ENCODE data around the gene PLXNA1.

Gene PLXNA1

DNA sequence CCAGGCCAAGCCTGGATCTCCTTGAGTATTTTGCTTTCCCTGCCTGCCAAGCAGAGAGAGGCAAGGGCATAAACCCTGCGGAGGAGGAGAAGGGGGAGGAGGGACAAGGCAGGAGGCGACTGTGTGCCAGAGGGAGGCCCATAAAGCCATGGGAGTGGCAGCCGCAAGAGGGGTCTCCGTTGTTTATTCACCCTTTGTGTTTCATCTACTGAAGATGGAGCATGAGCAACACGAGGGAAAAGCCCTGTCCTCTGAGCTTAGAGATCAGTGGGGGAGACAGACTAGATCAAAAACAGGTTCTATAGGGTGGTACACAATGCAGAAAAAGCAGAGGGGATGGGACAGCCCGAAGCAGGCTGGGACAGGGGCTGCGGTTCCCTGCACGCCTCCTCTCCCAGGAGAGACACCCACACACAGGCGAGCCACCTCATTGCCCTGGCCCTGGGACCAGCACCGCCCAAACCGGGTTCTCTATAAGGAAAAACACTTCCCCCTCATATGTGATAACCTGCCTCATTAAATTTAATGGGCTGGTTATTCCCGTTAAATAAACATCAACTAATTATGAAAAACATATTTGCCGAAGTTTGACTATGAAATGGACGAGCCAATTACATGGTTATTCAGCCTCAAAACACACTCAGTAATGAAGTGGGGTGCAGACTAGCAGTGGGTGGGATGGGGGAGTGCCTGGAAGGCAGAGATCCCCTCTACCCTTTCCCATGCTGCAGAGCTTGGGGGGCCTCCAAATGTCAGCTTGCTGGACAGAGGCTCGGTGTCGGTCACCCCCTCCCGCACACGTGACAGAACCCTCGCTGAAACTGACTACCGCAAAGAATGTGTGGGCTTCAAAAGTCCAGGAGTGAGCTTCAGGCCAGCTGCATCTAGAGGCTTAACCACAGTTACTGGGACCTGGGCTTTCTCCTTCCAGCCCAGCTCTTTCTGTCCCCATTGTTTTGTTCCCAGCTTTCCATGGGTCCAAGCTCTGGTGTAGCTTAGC is 14.2 kb upstream of the PLXNA1 start:
- FAIRE-seq, result no peak

DNA sequence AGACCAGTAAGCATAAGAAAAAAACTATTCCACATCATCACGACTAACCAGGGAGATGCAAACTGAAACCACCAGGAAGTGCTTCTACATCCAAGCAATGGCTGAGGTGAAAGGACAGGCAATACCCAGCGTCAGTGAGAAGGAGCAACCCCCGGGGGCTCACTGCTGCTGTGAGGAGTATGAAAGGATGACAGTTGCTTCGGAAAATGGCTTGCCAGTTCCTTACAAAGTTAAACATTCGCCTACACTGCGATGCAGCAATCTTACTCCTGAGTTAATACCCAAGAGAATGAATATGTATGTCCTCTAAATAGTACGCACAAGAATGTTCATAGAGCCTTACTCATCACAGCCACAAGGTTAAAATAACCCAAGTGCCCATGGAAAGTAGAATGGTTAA is 13.3 kb upstream of the PLXNA1 start:
- no peak for FAIRE-seq

DNA sequence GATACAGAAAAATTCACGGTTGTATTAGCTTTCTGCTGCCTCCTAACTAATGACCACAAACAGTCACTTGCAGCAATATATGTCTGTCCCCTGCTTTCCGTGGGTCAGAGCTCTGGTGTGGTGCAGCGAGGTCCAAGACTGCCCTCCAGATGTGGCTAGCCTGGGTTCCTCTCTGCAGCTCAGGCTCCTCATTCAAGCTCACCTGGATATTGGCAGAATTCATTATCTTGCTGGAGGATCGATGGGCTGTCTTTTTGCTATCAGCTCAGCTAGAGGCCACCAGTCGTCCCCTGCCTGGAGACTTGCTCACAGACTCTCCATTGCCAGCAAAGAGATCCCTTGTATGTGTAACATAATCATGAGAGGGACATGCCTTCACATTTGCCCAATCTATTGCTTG is 12.8 kb upstream of the PLXNA1 start:
- no peak for FAIRE-seq

DNA sequence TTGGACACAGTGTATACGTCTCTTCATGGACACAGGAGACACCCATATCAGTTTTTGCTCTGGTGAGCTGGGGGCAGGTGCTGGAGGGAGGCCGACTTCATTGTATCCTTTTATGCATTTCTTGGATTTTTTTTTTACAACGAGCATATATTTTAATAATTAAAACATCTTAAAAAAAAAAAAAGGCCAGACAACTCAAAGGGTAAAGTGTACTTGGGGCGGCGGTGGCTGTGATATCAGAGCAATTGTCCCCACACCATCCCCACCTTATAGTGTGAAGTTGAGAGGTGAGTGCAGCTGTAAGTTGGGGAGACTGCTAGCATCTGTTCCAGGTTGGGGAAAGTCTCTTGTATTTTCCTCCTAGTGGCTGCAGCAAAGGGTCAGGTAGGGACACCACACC is 12.0 kb upstream of the PLXNA1 start:
- FAIRE-seq, result no peak

DNA sequence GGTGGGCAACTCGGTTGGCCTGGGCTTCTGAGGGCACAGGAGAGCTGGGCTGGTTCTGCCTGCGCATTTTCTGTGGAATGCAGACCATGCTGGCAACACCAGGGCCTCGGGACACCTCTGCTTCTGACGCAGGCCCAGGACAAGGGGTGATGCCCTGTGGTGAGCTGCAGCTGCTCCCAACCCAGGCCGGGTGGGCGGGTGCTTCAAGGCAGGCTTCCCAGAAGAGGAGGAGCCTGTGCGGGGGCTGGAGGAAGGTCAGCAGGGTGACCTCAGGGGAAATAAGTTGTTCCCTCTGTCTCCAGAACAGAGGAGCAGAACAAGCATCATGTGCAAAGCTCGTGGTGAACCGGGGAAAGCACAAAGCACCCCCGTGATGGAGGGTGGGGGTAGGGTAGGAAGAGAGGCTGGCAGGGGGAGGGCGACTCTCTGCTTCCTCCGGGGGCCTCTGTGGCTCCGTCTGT is 11.0 kb upstream of the PLXNA1 start:
- no peak for FAIRE-seq

DNA sequence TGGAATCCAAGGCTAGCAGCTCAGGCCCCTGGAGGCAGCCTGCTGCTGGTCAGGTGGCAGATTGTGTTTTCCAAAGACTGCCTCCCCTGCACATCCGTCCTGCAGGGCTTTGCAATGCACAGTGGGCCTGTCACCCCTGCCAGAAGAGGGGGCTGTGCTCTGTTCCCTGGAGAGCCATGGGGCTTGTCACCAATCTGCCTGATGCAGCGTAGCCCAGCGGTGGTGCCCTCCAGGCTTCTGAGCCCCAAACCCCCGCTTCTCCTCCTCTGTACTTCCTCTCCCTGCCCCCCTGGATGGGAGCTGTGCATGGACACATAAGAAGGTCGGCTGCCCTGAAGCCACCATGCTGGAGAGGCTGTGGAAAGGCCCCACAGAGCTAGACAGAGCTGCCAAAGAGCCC is 10.0 kb upstream of the PLXNA1 start:
- no peak for FAIRE-seq

DNA sequence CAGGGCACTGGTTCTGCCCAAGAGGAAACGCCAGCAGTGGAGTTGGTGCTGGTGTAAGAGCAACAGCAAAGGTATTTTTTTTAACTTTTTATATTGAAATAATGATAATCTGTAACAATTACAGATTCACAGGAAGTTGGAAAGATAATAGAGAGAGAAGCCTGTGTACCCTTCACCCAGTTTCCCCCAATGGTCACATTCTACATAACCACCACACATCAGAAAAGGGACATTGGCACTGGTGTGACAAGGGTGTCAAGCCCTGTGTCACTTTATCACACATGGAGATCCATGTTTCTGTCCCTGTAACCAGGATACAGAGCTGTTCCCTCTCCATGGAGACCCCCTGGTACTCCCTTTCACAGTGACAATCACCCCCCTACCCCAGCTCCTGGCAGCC is 9.1 kb upstream of the PLXNA1 start:
- no peak for FAIRE-seq

DNA sequence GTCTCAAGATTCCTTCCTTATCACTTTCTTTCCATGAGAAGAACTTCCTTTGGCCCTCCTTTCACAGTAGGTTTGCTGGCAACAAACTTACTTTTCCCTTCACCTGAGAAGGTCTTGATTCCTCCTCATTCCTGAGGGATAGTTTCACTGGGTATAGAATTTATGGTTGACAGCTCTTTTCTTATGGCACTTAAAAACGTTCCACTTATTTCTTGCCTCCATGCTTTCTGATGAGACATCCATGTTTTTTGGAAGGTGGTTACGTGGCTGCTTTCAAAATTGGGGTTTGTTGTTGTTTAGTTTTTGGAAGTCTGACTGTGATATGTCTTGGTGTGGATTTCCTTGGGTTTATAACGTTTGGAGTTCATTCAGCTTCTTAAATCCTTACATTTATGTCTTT is 8.2 kb upstream of the PLXNA1 start:
- no peak for FAIRE-seq

DNA sequence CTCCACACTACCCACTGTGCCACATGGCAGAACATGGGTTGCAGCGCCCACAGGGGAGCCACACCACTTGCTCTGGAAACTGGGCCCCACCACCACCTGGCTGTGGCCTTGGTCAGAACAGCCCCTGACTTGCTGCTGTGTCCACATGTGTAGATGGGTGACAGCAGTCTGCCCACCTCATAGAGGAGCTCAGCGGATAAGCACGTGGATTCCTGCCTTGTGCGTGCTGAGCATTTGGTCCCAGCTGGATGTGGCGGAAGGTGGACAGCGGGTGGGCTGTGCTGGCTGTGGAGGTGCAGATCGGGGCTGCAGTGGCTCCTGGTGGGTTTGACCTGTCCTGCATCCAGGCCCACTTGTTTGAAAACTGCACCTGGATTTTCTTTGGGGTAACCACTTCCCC is 6.0 kb upstream of the PLXNA1 start:
- no peak for FAIRE-seq

DNA sequence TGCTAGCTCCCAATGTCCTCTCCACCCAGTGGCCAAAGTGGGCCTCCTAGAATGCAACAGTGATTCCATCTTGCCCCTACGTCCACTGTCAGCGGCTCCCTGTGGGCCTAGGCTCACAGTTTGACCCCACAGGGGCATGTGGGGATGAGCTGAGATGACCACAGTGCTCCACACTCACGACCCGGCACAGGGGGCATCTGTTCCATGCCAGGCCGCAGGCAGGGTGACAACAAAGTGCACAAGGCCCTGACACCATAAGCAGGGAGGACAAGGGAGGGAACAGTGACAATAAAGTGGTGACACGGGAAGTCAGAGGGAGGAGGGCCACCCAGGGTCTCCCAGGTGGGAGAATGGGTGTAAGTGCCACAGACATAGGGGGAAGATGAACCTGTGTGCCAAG is 5.1 kb upstream of the PLXNA1 start:
- FAIRE-seq, result no peak

DNA sequence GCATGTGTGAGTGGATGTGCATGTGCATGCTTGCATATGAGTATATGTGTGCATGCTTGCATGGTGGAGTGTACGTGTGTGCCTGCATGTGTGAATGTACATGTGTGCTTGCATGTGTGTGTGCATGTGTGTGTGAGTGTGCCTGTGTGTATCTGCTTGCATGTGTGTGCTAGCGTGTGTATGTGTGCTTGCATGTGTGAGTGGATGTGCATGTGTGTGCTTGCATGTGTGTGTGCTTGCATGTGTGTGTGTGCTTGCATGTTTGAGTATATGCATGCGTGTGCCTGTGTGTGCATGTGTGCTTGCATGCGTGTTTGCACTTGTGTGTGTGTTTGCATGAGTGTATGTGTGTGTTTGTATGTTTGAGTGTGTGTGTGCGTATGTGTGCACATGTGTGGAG is 4.6 kb upstream of the PLXNA1 start:
- FAIRE-seq, result no peak

DNA sequence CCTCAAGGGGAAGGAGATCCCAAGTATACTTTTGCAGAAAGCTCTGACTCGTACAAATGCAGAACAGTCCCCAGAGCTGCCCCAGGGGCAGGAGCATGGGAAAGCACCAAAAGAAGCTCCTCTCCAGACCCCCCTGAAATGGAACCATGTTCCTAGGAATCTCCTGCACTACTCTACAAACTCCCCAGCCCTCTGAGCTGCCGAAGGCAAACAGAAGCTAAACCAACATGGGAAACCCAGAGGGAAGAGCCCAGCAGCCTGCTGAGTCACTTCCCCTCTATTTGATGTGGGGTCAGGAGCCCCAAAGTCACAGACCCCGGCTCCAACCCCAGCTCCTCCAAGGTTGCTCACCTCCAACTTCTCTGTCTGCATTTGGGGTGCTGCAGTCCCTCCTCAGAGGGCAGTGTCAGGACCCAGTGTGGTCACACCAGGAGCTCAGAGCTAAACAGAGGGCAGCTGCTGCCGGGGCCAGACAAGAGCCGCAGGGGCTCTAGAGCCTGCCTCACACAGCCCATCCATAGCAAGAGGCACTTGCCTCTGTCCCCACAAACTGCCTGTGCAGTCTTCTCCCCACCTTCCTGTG is 3.8 kb upstream of the PLXNA1 start:
- FAIRE-seq, result no peak

DNA sequence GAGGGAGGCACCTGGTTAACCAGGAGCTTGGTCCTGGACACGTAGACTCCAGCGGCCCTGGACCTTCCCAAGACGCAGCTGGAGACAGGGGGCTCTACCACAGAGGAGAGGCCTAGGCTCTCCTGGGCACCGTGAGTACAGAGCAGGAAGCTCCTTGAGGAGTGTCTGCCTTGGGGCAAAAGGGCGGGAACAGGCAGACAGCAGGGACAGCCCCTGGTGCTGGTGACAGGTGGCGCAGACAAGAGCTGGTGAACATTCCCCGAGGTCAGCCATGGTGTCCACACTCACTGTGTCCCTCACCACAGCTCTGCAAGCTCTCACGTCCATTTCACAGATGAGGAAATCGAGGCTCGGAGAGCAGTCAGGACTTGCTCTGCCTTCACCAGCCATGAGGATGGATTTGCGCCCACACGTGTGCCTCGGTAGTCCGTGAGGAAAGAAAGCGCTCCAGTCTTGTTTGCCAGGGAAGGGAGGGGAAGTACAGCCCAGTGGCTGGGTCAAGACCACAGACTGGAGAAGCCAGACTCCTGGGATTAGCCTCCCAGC is 2.6 kb upstream of the PLXNA1 start:
- FAIRE-seq, result no peak

DNA sequence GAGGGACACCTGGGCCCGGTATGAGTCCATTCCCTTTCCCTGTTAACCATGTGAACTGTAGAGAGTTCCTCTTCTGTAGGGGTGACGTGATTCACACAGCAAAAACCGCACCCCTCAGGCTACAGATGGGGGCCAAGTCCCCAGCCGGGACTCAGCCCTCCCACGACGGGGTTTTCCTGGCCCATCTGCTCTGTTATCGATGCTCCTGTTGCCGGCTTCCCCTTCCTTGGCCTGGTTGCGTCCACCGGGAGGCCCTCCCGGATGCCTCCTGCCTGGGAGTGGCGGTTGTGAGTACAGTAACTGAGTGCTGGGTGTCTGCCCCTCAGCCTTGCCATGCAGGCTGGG is 817 bp upstream of the PLXNA1 start:
- FAIRE-seq, result no peak

DNA sequence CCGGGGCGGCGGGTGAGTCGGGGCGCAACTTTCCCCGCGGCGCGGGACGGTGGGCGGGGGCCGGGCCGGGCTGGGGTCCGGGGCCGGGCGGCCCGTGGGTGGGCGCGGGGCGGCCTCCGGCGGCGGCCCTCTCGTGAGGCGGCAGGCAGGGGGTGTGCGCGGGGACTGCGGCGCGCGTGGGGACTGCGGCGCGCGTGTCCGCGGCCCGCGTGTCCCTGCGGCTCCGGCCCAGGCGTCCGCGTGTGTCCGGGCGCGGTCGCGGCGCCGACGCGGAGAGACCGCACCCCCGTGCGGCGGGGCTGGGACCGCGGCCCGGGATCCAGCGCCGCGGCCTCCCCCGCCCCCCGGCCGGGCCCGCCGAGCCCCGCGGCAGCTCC is 349 bp downstream of the PLXNA1 start:
- no peak for FAIRE-seq

DNA sequence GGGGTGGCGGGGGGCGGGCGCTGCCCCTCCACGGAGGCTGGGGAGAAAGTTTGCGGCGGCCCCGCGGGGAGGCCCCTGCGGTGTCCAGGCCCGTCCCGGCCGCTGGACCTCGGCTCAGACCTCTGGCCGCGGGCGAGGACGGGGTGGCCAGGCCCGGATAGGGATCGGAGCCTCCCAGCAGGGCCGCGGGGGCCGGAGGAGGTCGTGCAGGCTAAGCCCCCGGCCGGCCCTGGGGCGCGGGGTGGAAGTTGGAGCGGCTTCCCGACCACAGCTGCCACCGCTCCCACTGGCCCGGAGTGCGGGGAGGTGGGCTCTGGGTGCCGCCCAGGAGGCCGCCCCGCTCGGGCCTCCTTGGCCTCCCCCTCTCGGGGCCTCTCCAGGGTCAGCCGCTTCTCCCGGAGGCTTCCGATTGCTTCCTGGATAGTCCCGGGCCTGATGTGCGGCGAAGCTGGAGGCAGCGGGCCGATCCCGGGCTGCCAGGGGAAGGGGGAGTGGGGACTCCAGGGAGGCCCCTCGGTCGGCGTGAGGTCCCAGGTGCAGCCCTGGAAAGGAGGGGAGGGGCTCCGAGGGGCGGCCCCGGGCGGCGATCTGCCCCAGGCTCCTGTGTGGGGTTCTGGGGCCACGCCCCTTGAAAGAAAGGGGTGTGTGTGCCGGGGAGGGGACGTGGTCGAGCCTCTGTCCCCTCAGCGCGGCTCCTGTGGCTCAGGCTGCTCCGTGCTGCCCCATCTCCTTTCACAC is 907 bp downstream of the PLXNA1 start:
- FAIRE-seq, result no peak

DNA sequence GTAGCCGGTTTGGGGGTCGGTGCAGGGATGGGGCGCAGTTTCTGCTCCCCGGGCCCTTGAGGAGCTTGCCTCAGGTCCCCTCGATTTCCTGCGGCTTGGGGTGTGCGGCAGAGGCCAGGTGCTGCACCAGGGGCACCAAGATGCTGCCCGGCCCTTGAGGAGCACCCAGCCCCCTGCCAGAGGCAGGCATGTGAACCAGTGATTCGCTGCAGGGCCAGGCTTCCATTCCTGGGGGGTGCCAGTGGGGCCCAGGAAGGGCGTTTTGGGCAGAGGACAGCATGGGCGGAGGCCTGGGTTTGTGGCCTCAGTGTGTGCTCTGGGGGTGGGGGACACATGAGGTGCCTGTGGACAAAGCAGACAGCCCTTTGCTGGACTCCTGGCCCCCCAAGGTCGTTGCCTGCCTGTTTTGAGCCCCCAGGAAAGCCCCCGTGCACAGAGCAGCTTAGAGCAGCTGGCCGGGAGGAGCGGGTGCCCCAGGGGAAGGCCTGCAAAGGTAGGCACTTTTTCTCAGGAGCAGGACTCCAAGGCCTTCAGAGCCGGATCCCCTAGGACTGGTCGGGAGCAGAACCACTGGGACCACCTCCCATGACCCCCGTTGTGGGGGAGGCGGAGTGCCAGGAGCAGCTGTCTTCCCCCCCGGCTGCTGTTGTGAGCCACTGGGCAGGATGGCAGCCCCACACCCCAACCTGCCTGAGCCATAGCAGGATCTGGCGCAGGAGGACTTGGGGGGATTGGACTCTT is 1.6 kb downstream of the PLXNA1 start:
- FAIRE-seq, result no peak

DNA sequence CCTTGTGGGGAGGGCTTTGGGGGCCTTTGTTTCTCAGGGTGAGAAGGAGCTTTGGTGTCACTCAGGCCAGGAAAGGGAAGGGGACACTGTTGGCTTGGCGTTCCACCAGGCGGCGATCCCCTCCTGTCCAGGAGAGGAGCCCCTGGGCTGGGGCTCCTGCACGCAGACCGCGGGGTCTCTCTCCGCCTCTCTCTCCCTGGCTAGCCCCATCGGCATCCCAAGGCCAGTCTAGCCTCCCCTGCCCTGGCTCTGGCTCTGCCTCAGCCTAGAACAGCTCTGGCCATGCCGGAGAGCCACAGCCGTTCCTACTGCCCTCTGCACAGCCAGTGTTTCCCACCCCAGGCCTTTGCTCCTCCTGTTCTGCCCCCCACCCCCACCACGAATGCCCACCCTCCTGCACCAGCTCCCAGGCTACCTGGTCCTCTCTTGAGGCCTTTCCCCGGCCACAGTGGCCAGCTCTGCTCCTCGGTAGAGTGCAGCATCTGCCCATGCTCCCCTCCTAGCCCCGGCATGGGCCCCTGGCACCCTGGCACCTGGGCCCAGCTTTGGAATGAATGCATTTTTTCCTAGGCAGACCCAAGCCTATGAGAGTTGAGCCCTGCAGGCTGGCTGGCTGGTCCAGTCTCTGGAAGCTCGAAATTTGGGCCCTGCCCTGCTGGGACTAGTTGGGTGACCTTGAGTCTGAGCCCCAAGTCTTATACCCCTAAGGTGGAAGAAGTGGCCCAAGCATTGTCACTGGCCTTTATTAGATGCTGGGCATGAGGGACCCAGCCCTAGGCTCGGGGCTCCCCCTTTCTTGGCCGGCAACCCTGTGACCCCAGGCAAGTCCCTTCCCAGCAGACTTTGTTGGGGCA is 2.4 kb downstream of the PLXNA1 start:
- FAIRE-seq, result no peak

DNA sequence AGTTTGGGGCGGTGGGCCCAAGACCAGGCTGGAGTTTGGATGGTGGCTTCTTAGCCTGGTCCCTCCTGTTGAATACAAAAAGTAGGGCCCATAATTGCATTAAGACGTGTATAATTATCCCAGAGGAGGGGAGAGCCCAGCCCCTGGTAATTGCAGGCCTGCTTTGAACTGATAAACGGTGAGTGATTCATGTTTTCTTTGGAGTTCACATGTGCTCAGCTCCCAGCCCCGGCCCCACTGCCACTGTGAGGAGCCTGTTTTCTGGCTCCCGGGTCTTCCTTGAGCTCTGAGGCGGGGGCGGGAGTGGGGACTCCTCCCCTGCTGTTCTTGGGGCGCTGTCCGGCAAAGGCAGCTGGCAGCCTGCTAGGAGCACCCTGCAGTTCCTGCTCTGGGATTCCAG is 3.1 kb downstream of the PLXNA1 start:
- FAIRE-seq, result no peak

DNA sequence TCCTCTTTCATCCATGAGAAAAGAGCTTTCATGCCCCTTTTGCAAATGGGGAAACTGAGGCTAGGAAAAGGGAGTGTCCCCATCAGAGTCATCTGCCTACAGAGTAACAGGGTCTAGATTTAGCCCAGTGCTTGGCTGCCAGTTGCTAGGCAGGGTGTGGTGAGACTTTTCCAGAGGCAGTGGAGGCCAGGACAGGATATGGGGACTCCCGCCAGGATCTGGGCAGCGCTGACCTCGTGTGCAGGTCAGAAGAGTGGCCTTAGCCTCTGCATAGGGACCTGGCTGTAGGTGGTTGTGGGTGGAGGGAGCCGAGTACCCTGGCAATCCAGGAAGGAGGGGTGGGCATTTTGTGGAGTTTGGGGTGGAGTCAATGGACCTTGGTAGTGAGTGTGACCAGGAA is 4.2 kb downstream of the PLXNA1 start:
- FAIRE-seq, result no peak

DNA sequence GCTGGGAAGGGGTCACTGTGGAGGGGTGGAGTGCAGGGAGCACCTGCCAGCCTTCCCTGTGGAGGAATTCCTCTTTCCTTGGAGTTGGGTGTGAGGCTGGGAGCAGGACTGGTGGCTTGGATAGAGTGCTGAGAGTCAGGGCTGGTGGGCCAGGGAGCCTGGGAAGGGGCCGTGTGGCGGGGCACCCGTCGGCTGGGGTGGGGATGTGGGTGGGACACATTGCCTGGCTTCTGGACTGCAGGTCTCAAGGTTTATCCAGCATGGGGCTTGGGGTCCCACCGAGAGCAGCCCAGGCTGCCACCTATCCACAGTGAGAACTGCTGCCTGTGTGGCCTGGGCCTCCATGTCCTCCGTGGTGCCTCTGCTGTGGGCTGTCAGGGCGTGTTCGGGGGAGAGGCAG is 4.7 kb downstream of the PLXNA1 start:
- FAIRE-seq, result no peak

DNA sequence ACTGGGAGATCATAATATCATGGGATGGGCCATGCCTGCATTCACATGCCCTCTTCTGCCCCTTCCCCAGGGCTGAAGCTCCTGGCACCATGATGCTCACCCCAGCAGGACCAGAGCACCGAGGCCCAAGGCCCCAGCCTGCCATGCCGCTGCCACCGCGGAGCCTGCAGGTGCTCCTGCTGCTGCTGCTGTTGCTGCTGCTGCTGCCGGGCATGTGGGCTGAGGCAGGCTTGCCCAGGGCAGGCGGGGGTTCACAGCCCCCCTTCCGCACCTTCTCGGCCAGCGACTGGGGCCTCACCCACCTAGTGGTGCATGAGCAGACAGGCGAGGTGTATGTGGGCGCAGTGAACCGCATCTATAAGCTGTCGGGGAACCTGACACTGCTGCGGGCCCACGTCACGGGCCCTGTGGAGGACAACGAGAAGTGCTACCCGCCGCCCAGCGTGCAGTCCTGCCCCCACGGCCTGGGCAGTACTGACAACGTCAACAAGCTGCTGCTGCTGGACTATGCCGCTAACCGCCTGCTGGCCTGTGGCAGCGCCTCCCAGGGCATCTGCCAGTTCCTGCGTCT is 5.6 kb downstream of the PLXNA1 start:
- no peak for FAIRE-seq

All from TTC549 (cell line).